ENCODE results near the gene HNRNPUL1. TPM values are rescaled to one million over a fixed set of nuclear protein-coding genes. Genes with fewer than 3 reads are reported as not detected.
A peak's percentile ranks its signal among the peaks of the same experiment; 100 is the strongest.

The HNRNPUL1 gene
- total and polyA plus RNA-seq, 9 of the 15 experiments (the other 6 are each of a cell fraction or from before 2014, with no cell fraction given), result 7.3 to 211 (median 85.0) TPM

- TF ChIP-seq HMBOX1 (IDR thresholded peaks at IDR 0.05) (no peak), ASH1L (IDR thresholded peaks at IDR 0.05; ENCODE audit: borderline replicate concordance, low read depth, partially characterized antibody) (no peak), YY1 (IDR thresholded peaks at IDR 0.05; ENCODE audit: borderline replicate concordance in 1 of 3, control insufficient read depth in 1 of 3, extremely low read depth in 1 of 3, insufficient read depth in 3 of 3, insufficient read length in 1 of 3, insufficient replicate concordance in 2 of 3, low read depth in 1 of 3, low read length in 2 of 3) (peak in 1 of 3 experiments; percentile 9), ZNF212 (CRISPR knock-in tag; IDR thresholded peaks at IDR 0.05) (no peak), RBM17 (IDR thresholded peaks at IDR 0.05; ENCODE audit: borderline replicate concordance, low read depth, low read length) (no peak), HDAC6 (IDR thresholded peaks at IDR 0.05; ENCODE audit: low read depth, low read length) (no peak), SMAD1 (IDR thresholded peaks at IDR 0.05; ENCODE audit: low read depth, low read length, partially characterized antibody) (peak; percentile 29), ARID4B (CRISPR knock-in tag; IDR thresholded peaks at IDR 0.05) (no peak), HMGXB4 (CRISPR knock-in tag; IDR thresholded peaks at IDR 0.05) (no peak), DDX20 (tag; IDR thresholded peaks at IDR 0.05; ENCODE audit: low read depth) (no peak), KAT2B (IDR thresholded peaks at IDR 0.05; ENCODE audit: low read depth, low read length) (no peak), ETS1 (conservative IDR thresholded peaks at IDR 0.05; ENCODE audit: control insufficient read depth, low read depth, low read length) (peak; percentile 30; the same call in 1 of the 2 replicates), CREM (IDR thresholded peaks at IDR 0.05; ENCODE audit: low read depth) (peak; percentile 60)
- TF ChIP-seq, protein P1, sequence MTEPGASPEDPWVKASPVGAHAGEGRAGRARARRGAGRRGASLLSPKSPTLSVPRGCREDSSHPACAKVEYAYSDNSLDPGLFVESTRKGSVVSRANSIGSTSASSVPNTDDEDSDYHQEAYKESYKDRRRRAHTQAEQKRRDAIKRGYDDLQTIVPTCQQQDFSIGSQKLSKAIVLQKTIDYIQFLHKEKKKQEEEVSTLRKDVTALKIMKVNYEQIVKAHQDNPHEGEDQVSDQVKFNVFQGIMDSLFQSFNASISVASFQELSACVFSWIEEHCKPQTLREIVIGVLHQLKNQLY (CRISPR knock-in tag; conservative IDR thresholded peaks at IDR 0.05), result no peak
Measured at GRCh38 chr19:41353466-41354342, 89.5 kb downstream of the HNRNPUL1 start, which contains the start of gene TGFB1 (continued).

All from K562 (cell line).